Raji (cell line): ENCODE results near the gene DSCAML1.

ENCODE experiments used
- POLR2A ChIP-seq: IDR thresholded peaks from 2 replicates; pipeline ENCODE4 v1.6.1; 2011; ENCODE audit warnings: low read depth, low read length, control low read depth; ENCODE audit not compliant: insufficient read depth

DSCAML1 gene

DNA sequence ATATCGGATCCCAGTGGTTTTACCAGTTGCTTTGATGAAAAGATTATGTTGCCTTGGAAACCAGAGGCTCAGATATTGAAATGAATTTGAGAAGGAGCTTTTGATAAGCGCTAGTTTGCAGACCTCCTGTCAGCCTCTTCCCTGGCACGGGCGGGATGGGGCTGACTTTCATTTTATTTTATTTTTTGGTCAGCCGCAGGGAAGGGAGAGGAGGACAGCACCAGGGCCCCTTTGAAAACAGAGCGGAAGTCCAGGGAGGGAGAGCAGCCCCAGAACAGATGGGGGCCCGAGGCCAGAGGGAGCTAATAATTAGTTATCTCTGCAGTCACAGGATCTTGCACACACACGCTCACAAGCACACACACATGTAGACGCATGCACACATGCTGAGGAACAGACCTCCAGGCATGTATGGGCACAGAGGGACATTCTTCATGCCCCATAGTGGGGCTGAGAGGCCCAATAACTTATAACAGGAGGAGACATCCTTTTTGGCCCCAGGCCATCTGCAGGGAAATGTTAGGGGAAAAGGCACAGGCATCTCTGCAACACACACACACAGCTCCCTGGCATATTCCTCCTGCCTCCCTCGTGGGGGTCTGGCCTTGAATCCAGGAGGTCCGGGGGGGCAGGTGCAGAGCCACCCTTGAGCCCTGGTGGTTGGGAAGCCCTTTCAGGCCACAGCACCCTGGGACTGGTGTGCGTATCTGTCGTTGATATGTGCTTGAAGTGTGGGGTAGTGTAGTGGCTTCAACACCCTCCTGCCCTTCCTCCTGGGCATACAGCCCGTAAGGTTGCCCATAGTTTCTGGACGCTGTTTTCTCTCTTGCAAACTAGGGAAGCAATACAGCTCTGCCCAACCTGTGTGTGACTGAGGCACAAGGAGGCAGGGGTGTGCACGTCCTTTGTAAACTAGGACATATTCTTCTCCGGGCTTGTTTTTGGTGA is 352.0 kb downstream of the DSCAML1 start:
- TF ChIP-seq POLR2A = no peak

DNA sequence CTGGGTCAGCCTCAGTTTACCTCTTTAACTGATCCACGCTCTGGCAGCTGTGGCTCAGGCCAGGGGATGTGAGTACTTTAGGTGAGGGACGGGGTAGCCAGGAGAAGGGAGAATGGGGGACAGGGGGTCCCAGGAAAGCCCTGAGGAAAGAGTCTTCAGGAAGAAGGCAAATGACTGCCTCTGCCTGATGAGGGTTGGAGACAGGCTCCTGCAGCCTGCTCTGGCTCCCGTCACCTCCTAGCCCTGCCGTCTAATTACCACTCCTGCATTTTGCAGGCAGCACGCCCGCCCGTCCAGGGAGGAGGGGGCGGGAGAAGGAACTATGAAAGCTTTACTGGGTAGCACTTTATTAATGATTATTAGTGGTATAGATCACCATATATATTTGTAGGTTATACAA is 352.8 kb downstream of the DSCAML1 start:
- TF ChIP-seq POLR2A = no peak

DNA sequence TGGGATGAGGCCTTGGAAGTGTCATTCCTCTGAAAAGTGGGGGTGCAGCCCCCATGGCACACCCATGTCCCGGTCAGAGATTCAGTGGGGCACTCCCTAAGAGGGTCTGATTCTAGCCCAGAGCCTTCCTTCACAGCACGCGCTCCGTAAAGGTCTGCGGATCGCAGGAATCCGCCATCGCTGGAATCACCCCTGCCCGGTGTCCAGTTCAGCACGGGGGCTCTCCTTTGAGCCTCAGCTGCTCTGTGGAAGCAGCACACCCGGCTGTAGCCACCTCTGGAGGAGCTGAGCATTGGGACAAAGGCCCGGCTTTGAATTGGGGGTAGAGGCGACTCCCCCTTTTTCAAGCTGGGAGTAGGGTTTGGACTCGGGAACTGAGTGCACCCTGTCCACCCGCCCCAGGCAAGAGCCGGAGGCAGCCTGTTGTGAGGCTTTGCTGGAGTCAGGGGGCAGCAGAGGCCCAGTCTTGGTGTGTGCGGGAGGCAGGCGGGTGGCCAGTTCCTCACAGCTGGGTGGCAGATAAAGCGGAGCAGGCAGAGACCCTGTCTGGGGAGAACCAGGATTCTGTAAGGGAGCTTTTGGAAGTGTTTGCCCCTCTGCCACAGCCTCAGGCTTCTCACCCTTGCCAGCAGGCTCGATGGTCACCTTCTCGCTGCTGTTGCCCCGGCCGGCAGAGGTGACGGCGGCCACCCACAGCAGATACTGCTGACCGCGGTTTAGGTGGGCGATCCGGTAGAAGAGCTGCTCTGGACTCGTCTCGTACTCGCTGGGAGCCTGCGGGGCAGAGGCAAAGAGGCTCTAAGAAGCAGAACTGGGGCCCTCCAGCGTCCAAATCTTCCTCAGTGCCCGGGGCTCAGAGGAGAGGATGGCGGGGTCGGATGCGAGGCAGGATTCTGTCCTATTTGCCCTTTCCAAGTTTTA is 353.5 kb downstream of the DSCAML1 start:
- TF ChIP-seq POLR2A = no peak

DNA sequence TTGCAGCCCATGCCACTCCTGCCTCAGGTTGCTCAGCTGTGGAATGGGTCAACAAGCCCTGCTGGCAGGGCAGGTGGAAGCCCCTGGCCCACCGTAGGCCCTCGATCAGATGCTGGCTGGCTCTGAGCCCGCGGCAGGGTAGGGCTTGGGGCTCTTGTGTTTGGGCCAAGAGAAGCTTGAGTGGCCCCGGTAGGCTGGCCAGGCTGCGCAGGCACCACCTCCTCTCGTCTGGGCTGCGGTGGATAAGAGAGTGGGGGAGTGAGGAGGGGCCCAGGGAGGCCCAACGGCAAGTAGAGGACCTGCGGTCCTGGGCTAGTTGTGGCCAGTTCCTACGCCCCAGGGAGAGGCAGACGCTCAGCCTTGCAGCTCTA is 354.2 kb downstream of the DSCAML1 start:
- no peak for TF ChIP-seq POLR2A

DNA sequence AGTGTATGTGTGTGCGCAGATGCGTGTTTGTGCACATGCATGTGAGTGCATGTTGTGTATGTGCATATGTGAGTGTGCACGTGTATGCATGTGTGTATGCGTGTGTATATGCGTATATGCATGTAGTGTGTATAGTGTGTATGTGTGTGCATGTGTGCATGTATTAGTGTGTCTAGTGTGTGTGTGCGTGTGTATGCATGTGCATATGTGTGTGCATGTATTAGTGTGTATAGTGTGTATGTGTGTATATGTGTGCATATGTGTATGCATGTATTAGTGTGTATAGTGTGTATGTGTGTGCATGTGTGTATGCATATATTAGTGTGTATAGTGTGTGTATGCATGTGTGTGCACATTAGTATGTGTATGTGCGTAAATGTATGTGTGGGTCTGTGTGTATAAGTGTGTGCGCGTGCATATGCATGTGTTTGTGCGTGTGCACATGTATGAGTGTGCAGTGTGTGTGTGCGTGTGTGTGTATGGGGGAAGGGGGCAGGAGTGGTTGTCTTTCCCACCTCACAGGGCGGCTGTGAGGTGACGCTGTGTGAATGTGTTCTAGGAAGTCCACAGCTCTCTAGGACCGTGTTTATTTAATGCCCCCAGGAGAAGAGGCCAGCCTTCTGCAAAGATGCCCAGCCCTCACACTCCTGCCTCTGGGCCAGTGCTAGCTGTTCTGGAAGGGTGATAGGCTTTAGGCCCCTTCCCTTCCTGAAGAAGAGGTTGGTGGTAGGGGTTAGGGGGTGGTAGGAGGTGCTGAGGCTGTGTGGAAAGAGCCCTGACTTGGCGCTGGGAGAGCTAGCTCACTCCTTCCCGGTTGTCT is 354.8 kb downstream of the DSCAML1 start:
- TF ChIP-seq POLR2A = no peak

DNA sequence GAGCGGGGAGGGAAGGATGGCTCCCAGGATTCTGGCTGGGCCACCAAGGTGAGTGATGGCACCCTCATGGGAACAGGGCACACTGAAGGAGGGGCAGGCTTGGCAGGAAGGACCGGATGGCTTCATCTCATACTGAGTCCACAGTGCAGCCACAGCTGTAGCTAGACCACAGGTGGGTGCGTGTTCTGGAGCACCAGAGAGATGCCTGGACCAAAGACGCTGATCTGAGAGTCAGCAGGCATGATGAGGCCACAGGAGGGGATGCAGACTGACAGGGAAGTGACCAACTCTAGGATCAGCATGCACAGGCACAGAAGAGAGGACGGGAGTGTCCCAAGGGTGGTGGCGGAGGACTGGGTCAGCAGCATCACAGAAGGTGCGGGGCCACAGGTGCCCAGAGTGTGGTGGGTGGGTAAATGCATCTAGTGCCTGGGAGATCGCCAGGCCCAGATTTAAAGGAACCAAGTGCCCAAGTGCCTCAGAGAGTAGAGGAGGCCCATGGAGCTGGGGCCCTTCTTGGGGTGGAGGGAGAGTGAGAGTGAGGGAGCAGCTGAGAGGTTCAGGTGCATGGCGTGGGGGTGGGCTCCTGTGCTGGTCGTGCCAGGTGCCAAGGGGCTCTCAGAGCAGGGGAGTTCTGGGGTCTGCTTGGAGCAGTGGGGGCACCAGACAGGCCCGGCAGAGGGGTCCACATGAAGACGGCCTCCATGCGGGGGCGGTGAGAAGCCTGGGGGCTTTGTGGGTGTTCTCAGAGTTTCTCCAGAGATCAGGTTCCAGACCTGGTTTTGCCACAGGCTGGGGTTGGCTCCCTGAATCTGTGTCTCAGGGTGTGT is 355.7 kb downstream of the DSCAML1 start:
- no peak for TF ChIP-seq POLR2A

DNA sequence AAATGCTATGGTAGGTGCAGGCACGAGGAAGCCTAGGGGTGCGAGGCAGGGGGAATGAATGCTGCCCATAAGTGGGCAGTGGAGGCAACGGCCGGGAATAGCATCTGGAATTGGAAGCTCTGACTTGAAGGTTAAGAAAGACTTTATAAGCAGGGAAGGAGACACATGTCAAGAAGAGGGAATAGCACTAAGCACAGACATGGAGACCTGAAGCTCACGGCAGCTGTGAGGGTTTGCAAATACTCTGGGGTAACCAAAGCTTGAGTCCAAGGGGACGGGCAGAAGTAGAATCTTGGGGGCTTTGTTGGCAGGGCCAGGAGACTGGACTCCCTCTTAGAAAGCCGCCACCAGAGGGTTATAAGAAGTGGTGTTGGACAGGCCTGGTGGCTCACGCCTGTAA is 356.8 kb downstream of the DSCAML1 start:
- TF ChIP-seq POLR2A = no peak

DNA sequence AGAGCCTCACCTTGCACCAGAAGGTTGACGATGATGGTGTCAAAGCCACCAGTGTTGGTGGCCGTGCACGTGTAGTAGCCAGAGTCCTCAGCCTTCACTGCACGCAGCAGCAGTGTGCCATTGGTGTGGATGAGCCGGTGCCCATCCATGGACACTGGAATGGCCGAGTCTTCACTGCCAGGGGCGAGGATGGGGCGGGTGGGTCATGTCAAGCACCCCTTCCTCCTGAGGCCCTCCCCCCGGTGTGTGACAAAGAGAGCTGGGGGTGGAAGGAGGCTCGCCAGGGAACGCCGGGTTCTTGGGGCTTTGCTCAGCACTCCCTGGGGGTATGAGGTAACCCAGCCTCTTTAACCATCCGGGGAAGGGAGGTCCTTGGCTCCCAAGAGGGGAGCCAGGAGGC is 357.8 kb downstream of the DSCAML1 start:
- TF ChIP-seq POLR2A = no peak

DNA sequence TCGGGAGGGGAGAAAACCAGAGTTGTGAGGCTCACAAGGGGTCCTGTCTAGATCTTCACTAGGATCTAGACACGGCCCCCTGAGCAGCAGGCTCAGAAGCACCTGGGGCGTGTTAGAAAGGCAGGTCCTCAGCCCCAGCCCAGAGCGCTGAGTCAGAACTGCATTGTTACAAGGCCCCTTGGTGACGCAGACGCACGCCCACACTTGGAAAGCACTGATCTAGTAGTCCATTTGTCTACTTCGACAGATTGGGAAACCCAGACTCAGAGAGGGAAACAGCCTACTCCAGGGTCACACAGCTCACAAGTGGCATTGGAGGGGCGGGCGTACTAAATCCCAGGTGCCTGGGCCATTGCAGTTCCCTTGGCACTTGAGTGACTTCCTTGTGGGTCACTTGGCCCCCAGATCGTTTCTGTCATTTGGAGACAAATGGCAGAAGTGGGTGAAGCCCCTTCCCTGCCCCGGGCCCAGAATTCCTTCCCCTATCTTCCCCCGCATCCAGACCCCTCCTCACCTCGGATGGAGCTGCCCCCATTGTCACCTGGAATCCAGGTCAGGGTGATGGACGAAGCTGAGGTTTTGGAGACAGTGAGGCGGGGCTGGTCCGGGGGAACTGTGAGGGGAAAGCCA is 358.5 kb downstream of the DSCAML1 start:
- TF ChIP-seq POLR2A = no peak

DNA sequence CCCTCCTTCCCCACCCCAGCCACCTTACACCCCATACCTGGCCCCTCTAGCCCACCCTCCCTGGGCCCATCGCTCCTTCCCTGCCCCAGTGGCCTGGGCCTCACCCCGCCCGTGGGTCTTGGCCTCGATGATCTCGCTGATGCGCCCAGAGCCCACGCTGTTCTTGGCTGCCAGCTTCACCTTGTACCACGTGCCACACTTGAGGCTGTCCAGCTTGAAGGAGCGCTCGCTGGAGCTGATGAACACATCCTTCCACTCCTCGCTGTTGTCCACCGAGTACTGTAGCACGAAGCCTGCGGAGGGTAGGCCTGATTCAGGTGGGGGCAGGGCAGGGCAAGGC is 359.3 kb downstream of the DSCAML1 start:
- TF ChIP-seq POLR2A = no peak

DNA sequence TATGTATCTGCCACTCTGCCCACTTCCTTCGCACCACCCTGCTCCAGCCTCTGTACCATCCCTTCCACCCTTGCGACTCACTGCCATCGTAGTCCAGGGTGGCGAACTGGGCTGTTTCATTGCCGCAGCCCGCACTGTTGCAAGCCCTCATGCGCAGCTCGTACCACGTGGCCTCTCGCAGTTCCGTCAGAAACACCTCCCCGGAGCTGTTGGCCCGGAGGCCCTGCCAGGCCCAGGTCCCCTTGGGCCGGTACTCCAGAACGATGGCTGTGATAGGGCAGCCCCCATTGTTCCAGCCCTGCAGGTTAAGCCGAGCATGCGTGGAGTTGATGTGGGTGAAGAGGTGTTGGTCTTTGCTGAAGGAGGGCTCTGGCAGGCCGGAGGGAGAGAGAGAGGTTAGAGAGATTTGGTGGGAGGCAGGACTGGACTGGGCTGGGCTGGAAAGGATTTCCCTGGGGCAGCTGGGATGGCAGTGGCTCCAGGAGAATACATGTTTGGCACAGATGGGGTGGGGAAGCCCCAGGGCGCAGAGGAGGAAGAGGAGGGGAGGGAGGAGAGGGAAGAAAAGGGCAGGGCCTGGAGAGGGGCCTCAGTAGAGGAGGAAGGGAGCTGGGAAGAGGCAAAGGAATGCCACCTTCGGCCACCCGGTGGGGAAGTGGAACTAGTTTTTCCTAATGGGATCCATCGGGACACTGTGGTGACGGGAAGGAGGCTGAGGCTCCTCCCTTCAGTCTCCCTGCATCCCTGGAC is 359.8 kb downstream of the DSCAML1 start:
- TF ChIP-seq POLR2A = no peak

DNA sequence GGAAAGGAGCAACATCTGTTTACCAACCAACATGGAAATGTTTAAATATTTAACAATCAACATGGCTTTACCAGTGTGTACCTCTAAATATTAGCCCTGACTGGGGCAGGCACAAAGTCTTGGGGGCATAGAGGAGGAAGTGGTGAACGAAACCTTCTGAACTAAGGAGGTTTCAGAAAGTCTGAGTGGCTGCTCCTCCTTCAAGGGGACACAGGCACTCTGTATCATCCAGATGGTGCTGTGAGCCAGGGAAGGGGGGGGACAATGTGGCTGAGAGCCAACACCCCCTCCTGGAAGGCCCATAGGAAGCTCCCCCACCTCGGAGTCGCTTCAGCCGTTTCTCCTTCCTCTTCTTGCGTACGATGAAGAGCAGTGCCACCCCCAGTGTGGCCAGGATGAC is 361.7 kb downstream of the DSCAML1 start:
- TF ChIP-seq POLR2A = no peak

DNA sequence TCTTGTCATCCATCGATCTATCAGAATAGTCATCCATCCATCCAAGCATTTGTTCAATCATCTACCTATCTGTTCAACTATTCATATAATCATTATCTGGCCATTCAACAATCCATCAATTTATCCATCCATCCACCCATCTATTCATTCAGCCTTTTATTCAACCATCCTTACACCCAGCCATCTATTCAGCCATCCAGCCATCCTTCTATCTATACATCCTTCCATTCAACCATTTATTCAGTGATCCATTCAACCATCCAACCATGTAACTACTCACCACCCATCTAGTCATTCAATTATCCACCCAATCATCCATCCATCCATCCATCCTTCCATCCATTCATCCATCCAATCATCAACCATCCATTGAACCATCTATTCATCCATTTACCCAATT is 362.5 kb downstream of the DSCAML1 start:
- no peak for TF ChIP-seq POLR2A
